GM10266 (cell line): ENCODE data around the gene MYRIP.
"Not testable (repeated sequence)": the region's sequence is repeated elsewhere in the genome, so short reads cannot be mapped to it uniquely, and the experiment has no call there.

Experiments used
- DNase-seq: peaks from one replicate; pipeline ENCODE4 v3.0.0; 2012; ENCODE audit errors: extremely low spot score
- TF ChIP-seq, protein P1 (sequence below): IDR thresholded peaks from 2 replicates; pipeline ENCODE4 v1.5.1; 2012; ENCODE audit warnings: mild to moderate bottlenecking, low read depth; ENCODE audit not compliant: control insufficient read depth, insufficient read depth; ENCODE audit errors: missing control alignments

The MYRIP gene

DNA sequence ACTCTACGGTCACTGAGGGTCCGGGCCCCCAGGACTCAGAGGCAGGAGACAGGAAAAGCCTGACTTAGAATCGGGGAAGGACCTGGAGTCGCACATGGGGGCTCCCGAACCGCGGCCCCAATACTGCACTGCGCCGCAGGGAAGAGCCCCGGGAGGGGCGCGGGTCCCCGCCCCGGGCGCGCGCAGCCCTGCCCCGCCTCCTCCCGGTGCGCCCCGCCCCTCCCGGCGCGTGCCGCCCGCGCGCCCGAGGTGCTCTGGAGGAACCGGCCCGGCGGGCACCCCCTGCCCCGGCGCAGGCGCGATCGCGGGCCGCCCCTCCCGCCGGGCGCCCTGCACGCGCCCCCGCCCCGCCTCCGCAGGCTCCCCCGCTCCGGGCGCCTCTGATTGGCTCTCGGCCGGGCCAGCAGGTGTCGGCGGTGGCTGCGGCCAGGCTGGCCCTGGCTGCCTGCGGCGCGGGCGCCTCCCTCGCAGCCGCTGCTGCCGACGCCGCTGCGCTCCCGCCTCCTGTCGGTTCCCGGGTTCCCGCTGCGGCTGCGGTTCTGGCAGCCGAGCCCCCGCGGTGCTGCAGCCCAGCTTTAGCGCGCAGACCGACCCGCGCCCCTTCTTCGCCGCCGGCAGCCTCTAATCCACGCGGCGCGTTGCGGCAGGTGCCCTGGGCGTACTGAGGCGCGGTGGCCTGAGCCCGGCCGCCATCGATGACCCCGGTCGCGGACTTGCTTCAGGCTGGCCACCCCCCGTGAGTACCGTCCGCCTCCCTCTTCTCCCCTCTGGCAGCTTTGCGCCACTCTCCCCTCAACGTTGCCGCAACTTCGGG is at the start of gene MYRIP:
Gene MYRIP (plus strand): TSS at position 429 of the 814 bp plus-strand sequence. CDS start 91,208 bp downstream, outside the sequence.
- DNase-seq = peak; percentile 62
- TF ChIP-seq, protein P1, sequence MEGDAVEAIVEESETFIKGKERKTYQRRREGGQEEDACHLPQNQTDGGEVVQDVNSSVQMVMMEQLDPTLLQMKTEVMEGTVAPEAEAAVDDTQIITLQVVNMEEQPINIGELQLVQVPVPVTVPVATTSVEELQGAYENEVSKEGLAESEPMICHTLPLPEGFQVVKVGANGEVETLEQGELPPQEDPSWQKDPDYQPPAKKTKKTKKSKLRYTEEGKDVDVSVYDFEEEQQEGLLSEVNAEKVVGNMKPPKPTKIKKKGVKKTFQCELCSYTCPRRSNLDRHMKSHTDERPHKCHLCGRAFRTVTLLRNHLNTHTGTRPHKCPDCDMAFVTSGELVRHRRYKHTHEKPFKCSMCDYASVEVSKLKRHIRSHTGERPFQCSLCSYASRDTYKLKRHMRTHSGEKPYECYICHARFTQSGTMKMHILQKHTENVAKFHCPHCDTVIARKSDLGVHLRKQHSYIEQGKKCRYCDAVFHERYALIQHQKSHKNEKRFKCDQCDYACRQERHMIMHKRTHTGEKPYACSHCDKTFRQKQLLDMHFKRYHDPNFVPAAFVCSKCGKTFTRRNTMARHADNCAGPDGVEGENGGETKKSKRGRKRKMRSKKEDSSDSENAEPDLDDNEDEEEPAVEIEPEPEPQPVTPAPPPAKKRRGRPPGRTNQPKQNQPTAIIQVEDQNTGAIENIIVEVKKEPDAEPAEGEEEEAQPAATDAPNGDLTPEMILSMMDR = no peak

DNA sequence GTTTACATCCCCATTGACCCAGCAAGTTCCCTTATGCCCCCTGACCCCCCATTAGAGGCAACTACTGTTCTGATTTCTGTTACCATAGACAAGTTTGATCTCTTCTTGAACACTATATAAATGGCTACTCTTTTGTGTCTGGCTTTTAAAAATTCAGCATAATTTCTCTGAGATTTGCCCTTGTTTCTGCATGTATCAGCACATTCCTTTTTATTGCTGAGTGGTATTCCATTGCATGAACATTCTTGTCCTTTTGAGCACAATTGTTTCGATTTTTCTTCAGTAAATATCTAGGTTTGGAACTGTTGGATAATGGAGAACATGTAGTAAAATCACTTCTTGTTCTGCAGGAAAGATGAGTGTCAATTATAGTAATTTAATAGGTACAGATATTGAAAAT is 49.1 kb upstream of the MYRIP start:
- DNase-seq = no peak
- TF ChIP-seq, protein P1 = no peak

DNA sequence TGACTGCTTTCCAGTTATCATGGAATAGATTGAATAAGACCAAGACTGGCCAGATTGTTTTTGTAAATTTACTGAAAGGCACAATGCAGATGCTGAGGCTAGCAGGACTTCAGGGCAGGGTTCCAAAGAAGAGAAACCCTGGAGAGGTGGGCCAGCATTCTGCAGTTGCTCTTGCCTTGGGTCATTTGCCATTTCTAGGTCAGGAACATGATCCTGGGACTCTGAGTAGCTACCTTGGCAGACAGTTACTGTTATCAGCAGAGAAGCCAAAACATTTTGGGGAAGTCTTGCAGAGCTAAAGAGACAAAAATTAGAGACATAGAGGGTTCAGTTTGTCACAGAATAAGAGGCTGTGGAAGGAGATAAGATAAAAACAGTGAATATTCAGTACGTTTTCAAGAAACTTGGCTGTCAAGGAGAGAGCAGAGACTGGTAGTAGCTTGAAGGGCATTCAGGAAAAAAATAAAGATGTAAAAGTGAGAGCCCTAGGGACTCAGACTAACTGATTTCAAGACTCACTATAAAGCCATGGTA is 46.8 kb upstream of the MYRIP start:
- no peak for DNase-seq

DNA sequence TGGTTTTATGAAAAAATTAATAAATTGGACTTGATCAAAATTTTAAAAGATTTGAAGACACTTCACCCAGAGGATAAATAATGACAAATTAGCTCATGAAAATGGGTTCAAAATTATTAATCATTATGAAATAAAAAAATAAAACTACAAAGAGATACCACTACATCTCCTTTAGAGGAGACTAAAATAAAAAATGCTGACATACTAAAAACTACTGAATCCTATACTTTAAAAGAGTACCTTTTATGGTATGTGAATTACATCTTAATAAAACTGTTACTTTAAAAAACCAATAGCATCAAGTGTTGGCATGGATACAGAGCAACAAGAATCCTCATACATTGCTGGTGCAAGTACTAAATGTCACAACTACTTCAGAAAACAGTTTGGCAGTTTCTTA is 46.0 kb upstream of the MYRIP start:
- TF ChIP-seq, protein P1 = no peak
- no peak for DNase-seq

More for the DNA sequence above, 46.8 kb upstream of the MYRIP start:
- TF ChIP-seq, protein P1 = no peak

DNA sequence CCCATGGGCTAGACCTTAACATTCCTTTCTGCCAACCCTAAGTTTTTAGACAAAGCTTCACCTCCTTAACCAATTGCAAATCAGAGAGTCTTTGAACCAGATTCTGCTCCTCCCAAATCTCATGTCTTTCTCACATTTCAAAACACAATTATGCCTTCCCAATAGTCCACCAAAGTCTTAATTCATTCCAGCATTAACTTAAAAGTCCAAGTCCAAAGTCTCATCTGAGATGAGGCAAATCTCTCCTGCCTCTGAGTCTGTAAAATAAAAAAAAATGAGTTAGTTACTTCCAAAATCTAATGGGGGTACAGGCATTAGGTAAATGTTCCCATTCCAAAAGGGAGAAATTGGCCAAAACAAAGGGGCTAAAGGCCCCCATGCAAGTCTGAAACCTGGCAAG is 43.8 kb upstream of the MYRIP start:
- TF ChIP-seq, protein P1 = no peak
- DNase-seq = no peak

DNA sequence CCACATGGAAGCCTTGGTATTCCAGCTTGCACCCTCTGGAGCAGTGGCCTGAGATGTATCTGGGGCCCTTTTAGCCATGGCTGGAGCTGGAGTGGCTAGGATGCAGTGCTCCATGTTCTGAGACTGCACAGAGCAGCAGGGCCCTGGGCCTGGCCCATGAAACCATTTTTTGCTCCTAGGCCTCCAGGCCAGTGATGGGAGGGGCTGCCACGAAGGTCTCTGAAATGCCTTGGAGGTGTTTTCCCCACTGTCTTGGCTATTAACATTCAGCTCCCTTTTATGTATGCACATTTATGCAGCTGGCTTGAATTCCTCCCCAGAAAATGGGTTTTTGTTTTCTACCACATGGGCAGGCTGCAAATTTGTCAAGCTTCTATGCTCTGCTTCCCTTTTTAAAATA is 43.0 kb upstream of the MYRIP start:
- TF ChIP-seq, protein P1 = no peak

DNA sequence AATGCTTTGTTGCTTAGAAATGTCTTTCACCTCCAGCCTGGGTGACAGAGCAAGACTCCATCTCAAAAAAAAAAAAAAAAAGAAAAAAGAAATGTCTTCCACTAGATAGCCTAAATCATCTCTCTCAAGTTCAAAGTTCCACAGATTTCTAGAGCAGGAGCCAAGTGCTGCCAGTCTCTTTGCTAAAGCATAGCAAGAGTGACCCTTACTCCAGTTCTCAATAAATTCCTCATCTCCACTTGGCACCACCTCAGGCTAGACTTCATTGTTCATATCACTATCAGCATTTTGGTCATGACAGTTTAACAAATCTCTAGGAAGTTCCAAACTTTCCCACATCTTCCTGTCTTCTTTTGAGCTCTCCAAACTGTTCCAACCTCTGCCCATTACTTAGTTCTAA is 42.5 kb upstream of the MYRIP start:
- not testable (repeated sequence) for DNase-seq

More for the DNA sequence above, 43.0 kb upstream of the MYRIP start:
- no peak for DNase-seq

DNA sequence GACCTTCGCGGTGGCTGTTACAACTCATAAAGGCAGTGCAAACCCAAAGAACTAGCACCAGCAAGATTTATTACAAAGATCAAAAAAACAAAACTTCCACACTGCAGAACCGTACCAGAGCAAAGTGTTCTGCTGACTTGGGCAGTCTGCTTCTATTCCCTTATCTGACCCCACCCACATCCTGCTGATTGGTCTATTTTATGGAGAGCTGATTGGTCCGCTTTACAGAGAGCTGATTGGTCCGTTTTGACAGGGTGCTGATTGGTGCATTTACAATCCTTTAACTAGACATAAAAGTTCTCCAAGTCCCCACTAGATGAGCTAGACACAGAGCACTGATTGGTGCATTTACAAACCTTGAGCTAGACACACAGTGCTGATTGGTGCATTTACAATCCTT is 31.2 kb upstream of the MYRIP start:
- not testable (repeated sequence) for DNase-seq
